Thyroid gland (tissue), 4 donors: ENCODE data around the gene UBE2D2.

ENCODE experiments used
- POLR2A ChIP-seq, 2 donors: fragments of 450-650 bp; IDR thresholded peaks; one replicate each; pipeline ENCODE4 v1.6.1; 2017; ENCODE audit warnings: antibody characterized with exemption in 2 of 2, mild to moderate bottlenecking in 2 of 2, moderate library complexity in 1 of 2
- TF ChIP-seq, protein P1 (sequence below), 6 experiments: fragments of 200-600 bp in 3 of 6; fragments of 450-650 bp in 3 of 6; sonication (generic) in 3 of 6; IDR thresholded peaks; one replicate each; pipeline ENCODE4 v1.5.1; 2016 to 2019; ENCODE audit warnings: antibody characterized with exemption in 6 of 6, mild to moderate bottlenecking in 2 of 6, inconsistent platforms in 1 of 6, moderate library complexity in 1 of 6

DNA sequence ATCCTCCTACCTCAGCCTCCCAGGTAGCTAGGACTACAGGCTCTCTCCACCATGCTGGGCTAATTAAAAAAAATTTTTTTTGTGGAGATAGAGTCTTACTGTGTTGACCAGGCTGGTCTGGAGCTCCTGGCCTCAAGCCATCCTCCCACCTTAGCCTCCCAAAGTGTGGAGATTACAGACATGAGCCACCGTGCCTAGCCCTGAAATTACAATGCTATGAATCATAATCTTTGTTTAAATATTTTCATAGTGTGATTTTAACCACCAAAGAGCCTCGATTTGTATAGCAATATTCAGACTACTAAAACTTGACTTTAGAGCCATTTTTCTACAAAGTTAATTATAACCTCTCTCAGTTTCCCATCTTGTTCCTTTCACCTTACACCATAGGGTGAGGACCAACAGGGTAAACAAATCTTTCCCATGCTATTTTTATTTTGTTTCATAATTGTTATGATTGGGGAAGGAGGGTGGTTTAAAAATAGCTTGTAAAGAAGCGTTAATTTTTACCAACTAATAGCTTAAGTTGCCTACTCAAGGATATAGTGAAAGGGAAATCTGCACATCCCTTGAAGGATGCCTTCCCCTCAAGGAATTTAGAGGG lies 32.7 kb downstream of the UBE2D2 start:
- TF ChIP-seq POLR2A (IDR thresholded peaks at IDR 0.05): no peak
- TF ChIP-seq, protein P1, sequence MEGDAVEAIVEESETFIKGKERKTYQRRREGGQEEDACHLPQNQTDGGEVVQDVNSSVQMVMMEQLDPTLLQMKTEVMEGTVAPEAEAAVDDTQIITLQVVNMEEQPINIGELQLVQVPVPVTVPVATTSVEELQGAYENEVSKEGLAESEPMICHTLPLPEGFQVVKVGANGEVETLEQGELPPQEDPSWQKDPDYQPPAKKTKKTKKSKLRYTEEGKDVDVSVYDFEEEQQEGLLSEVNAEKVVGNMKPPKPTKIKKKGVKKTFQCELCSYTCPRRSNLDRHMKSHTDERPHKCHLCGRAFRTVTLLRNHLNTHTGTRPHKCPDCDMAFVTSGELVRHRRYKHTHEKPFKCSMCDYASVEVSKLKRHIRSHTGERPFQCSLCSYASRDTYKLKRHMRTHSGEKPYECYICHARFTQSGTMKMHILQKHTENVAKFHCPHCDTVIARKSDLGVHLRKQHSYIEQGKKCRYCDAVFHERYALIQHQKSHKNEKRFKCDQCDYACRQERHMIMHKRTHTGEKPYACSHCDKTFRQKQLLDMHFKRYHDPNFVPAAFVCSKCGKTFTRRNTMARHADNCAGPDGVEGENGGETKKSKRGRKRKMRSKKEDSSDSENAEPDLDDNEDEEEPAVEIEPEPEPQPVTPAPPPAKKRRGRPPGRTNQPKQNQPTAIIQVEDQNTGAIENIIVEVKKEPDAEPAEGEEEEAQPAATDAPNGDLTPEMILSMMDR (IDR thresholded peaks at IDR 0.05): no peak
